WTC11 (cell line): ENCODE results near the gene ADARB2. TPM values are rescaled to one million over a fixed set of nuclear protein-coding genes. Genes with fewer than 3 reads are reported as not detected.

Experiments
- ATAC-seq: fragments of 200-7000 bp; cut with Tn5 transposase; 2 replicates; pipeline ENCODE4 v1.10.0; 2021; ENCODE audit warnings: mild to moderate bottlenecking, moderate library complexity
- CTCF ChIA-PET: fragments of 300-600 bp; sonication (Branson Sonifier 250); formaldehyde crosslinking; loops from one replicate; lab custom pipeline; 2021; ENCODE audit warnings: antibody characterized with exemption; lab: Charles Lee
- POLR2A ChIA-PET: fragments of 350-600 bp; sonication (Branson Sonifier 250); formaldehyde crosslinking; loops from one replicate; lab custom pipeline; 2021; ENCODE audit warnings: antibody characterized with exemption; lab: Charles Lee
- DNase-seq: peaks from one replicate; pipeline ENCODE4 v3.0.0; 2021; ENCODE audit warnings: low spot score
- H3K27ac Mint-ChIP-seq: 2 replicates; pipeline ENCODE4 v1.8.0; 2021; ENCODE audit warnings: mixed read lengths
- H3K27me3 Mint-ChIP-seq: 2 replicates; pipeline ENCODE4 v1.8.0; 2021; ENCODE audit warnings: low read depth, mild to moderate bottlenecking, moderate library complexity, mixed read lengths
- H3K36me3 Mint-ChIP-seq: 2 replicates; pipeline ENCODE4 v1.8.0; 2021; ENCODE audit warnings: mixed read lengths
- H3K4me1 Mint-ChIP-seq: 2 replicates; pipeline ENCODE4 v1.8.0; 2022; ENCODE audit warnings: mixed read lengths
- H3K4me3 Mint-ChIP-seq: 2 replicates; pipeline ENCODE4 v1.8.0; 2021; ENCODE audit warnings: mild to moderate bottlenecking, moderate library complexity, mixed read lengths
- H3K9me3 Mint-ChIP-seq: 2 replicates; pipeline ENCODE4 v1.8.0; 2021; ENCODE audit warnings: mixed read lengths
- CREM ChIP-seq: sonication (generic); formaldehyde crosslinking; IDR thresholded peaks from 2 replicates; pipeline ENCODE4 v1.8.1; 2022; ENCODE audit warnings: mild to moderate bottlenecking, missing genetic modification reagents, moderate library complexity
- ESRRA ChIP-seq: sonication (generic); formaldehyde crosslinking; IDR thresholded peaks from 2 replicates; pipeline ENCODE4 v1.8.1; 2022; ENCODE audit warnings: mild to moderate bottlenecking, missing genetic modification reagents, borderline replicate concordance
- ETV6 ChIP-seq: sonication (generic); formaldehyde crosslinking; IDR thresholded peaks from 2 replicates; pipeline ENCODE4 v1.8.1; 2022; ENCODE audit warnings: mild to moderate bottlenecking, missing genetic modification reagents
- FOXK1 ChIP-seq: sonication (generic); formaldehyde crosslinking; IDR thresholded peaks from 2 replicates; pipeline ENCODE4 v1.8.0; 2022; ENCODE audit warnings: mild to moderate bottlenecking, moderate library complexity, missing genetic modification reagents
- GABPB1 ChIP-seq: sonication (generic); formaldehyde crosslinking; IDR thresholded peaks from 2 replicates; pipeline ENCODE4 v1.8.1; 2023; ENCODE audit warnings: mild to moderate bottlenecking, missing genetic modification reagents
- IRF2 ChIP-seq: sonication (generic); formaldehyde crosslinking; IDR thresholded peaks from 2 replicates; pipeline ENCODE4 v1.8.0; 2022; ENCODE audit warnings: low read depth, missing genetic modification reagents, borderline replicate concordance
- KAT7 ChIP-seq: sonication (generic); formaldehyde crosslinking; IDR thresholded peaks from 2 replicates; pipeline ENCODE4 v1.8.1; 2023; ENCODE audit warnings: missing genetic modification reagents, mild to moderate bottlenecking, borderline replicate concordance
- NFATC4 ChIP-seq: fragments of 250-450 bp; sonication (Bioruptor Pico); IDR thresholded peaks from 2 replicates; pipeline ENCODE4 v1.9.0; 2021; ENCODE audit warnings: mild to moderate bottlenecking
- NFE2L1 ChIP-seq: sonication (generic); formaldehyde crosslinking; IDR thresholded peaks from 2 replicates; pipeline ENCODE4 v1.8.1; 2023; ENCODE audit warnings: missing genetic modification reagents
- NR2C2 ChIP-seq: sonication (generic); formaldehyde crosslinking; IDR thresholded peaks from 2 replicates; pipeline ENCODE4 v1.8.0; 2022; ENCODE audit warnings: mild to moderate bottlenecking, missing genetic modification reagents
- SMAD3 ChIP-seq: sonication (generic); formaldehyde crosslinking; IDR thresholded peaks from 2 replicates; pipeline ENCODE4 v1.8.0; 2022; ENCODE audit warnings: missing genetic modification reagents, mild to moderate bottlenecking, borderline replicate concordance
- ZNF121 ChIP-seq: sonication (generic); formaldehyde crosslinking; IDR thresholded peaks from 2 replicates; pipeline ENCODE4 v1.8.0; 2023; ENCODE audit warnings: missing genetic modification reagents
- ZNF232 ChIP-seq: sonication (generic); formaldehyde crosslinking; IDR thresholded peaks from 2 replicates; pipeline ENCODE4 v1.8.0; 2022; ENCODE audit warnings: mild to moderate bottlenecking, missing genetic modification reagents
- total RNA-seq: library from RNA; stranded (reverse); gene quantifications from 3 replicates; pipeline ENCODE4 v1.2.3, GENCODE V29; 2021
- TF ChIP-seq, protein P1 (sequence below): fragments of 200-600 bp; IDR thresholded peaks from 2 replicates; pipeline ENCODE4 v1.8.0; 2022; ENCODE audit warnings: antibody characterized with exemption
- TF ChIP-seq, protein P2 (sequence below): sonication (generic); formaldehyde crosslinking; IDR thresholded peaks from 2 replicates; pipeline ENCODE4 v1.8.0; 2022; ENCODE audit warnings: mild to moderate bottlenecking, missing genetic modification reagents
- TF ChIP-seq, protein P3 (sequence below): sonication (generic); formaldehyde crosslinking; IDR thresholded peaks from 2 replicates; pipeline ENCODE4 v1.8.1; 2023; ENCODE audit warnings: mild to moderate bottlenecking, missing genetic modification reagents, moderate library complexity
- TF ChIP-seq, protein P4 (sequence below): sonication (generic); formaldehyde crosslinking; IDR thresholded peaks from 2 replicates; pipeline ENCODE4 v1.8.1; 2022; ENCODE audit warnings: missing genetic modification reagents, borderline replicate concordance
- TF ChIP-seq, protein P5 (sequence below): sonication (generic); formaldehyde crosslinking; IDR thresholded peaks from 2 replicates; pipeline ENCODE4 v1.8.0; 2023; ENCODE audit warnings: missing genetic modification reagents
- TF ChIP-seq, protein P6 (sequence below): sonication (generic); formaldehyde crosslinking; IDR thresholded peaks from 2 replicates; pipeline ENCODE4 v1.8.1; 2023; ENCODE audit warnings: mild to moderate bottlenecking, missing genetic modification reagents
- TF ChIP-seq, protein P7 (sequence below): fragments of 250-450 bp; sonication (Bioruptor Pico); IDR thresholded peaks from 2 replicates; pipeline ENCODE4 v2.1.2; 2022; ENCODE audit warnings: mild to moderate bottlenecking, moderate library complexity

Gene ADARB2
- total RNA-seq, 1 experiment from 2014 or later = 3.7 TPM

DNA sequence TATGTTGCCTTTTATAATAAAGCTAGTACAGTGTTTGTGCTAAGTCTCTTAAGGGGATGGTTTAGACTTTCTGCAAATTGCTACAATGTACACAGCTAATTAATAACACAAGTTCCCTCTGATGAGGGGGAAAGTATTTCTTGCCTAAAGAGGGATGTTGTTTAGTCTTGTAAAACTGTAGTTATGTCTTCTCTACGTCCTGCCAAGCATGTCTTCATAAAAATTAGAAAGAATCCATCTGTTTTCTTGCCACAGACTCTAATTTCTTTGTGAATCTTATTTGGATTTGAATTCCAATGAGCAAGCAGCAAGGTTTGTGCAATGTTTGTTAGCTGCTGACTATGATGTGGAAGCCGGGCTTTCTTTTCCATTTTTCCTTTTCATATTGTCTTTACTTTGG lies 28.2 kb downstream of the ADARB2 start:
- no peak for ATAC-seq
- Mint-ChIP-seq H3K4me1 (peaks cover 12% of the 10 kb centered on the region), H3K9me3 (peaks cover 35% of the 10 kb centered on the region), H3K27ac (no peak overlapping the region), H3K27me3 (0 out of 2 replicates have a peak, but pooled peaks cover 3% of the 10 kb centered on the region), H3K36me3 (peaks cover 35% of the 10 kb centered on the region), H3K4me3 (no peak overlapping the region)
- no peak for TF ChIP-seq ESRRA (CRISPR knock-in tag)
- TF ChIP-seq SMAD3 = no peak
- TF ChIP-seq FOXK1 (CRISPR knock-in tag) = no peak
- TF ChIP-seq, protein P1, sequence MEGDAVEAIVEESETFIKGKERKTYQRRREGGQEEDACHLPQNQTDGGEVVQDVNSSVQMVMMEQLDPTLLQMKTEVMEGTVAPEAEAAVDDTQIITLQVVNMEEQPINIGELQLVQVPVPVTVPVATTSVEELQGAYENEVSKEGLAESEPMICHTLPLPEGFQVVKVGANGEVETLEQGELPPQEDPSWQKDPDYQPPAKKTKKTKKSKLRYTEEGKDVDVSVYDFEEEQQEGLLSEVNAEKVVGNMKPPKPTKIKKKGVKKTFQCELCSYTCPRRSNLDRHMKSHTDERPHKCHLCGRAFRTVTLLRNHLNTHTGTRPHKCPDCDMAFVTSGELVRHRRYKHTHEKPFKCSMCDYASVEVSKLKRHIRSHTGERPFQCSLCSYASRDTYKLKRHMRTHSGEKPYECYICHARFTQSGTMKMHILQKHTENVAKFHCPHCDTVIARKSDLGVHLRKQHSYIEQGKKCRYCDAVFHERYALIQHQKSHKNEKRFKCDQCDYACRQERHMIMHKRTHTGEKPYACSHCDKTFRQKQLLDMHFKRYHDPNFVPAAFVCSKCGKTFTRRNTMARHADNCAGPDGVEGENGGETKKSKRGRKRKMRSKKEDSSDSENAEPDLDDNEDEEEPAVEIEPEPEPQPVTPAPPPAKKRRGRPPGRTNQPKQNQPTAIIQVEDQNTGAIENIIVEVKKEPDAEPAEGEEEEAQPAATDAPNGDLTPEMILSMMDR = no peak
- TF ChIP-seq NR2C2 (CRISPR knock-in tag) = no peak
- no peak for TF ChIP-seq ZNF232 (CRISPR knock-in tag)
- TF ChIP-seq, protein P2, sequence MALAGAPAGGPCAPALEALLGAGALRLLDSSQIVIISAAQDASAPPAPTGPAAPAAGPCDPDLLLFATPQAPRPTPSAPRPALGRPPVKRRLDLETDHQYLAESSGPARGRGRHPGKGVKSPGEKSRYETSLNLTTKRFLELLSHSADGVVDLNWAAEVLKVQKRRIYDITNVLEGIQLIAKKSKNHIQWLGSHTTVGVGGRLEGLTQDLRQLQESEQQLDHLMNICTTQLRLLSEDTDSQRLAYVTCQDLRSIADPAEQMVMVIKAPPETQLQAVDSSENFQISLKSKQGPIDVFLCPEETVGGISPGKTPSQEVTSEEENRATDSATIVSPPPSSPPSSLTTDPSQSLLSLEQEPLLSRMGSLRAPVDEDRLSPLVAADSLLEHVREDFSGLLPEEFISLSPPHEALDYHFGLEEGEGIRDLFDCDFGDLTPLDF (CRISPR knock-in tag) = no peak
- TF ChIP-seq CREM = no peak
- TF ChIP-seq, protein P3, sequence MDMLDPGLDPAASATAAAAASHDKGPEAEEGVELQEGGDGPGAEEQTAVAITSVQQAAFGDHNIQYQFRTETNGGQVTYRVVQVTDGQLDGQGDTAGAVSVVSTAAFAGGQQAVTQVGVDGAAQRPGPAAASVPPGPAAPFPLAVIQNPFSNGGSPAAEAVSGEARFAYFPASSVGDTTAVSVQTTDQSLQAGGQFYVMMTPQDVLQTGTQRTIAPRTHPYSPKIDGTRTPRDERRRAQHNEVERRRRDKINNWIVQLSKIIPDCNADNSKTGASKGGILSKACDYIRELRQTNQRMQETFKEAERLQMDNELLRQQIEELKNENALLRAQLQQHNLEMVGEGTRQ (CRISPR knock-in tag) = no peak
- TF ChIP-seq, protein P4, sequence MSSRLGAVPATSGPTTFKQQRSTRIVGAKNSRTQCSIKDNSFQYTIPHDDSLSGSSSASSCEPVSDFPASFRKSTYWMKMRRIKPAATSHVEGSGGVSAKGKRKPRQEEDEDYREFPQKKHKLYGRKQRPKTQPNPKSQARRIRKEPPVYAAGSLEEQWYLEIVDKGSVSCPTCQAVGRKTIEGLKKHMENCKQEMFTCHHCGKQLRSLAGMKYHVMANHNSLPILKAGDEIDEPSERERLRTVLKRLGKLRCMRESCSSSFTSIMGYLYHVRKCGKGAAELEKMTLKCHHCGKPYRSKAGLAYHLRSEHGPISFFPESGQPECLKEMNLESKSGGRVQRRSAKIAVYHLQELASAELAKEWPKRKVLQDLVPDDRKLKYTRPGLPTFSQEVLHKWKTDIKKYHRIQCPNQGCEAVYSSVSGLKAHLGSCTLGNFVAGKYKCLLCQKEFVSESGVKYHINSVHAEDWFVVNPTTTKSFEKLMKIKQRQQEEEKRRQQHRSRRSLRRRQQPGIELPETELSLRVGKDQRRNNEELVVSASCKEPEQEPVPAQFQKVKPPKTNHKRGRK (CRISPR knock-in tag) = no peak
- TF ChIP-seq, protein P5, sequence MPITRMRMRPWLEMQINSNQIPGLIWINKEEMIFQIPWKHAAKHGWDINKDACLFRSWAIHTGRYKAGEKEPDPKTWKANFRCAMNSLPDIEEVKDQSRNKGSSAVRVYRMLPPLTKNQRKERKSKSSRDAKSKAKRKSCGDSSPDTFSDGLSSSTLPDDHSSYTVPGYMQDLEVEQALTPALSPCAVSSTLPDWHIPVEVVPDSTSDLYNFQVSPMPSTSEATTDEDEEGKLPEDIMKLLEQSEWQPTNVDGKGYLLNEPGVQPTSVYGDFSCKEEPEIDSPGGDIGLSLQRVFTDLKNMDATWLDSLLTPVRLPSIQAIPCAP (CRISPR knock-in tag) = no peak
- TF ChIP-seq NFE2L1 (CRISPR knock-in tag) = no peak
- TF ChIP-seq IRF2 (CRISPR knock-in tag) = no peak
- no peak for TF ChIP-seq KAT7 (CRISPR knock-in tag)
- TF ChIP-seq ZNF121 = no peak
- TF ChIP-seq, protein P6, sequence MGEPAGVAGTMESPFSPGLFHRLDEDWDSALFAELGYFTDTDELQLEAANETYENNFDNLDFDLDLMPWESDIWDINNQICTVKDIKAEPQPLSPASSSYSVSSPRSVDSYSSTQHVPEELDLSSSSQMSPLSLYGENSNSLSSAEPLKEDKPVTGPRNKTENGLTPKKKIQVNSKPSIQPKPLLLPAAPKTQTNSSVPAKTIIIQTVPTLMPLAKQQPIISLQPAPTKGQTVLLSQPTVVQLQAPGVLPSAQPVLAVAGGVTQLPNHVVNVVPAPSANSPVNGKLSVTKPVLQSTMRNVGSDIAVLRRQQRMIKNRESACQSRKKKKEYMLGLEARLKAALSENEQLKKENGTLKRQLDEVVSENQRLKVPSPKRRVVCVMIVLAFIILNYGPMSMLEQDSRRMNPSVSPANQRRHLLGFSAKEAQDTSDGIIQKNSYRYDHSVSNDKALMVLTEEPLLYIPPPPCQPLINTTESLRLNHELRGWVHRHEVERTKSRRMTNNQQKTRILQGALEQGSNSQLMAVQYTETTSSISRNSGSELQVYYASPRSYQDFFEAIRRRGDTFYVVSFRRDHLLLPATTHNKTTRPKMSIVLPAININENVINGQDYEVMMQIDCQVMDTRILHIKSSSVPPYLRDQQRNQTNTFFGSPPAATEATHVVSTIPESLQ = no peak
- TF ChIP-seq, protein P7, sequence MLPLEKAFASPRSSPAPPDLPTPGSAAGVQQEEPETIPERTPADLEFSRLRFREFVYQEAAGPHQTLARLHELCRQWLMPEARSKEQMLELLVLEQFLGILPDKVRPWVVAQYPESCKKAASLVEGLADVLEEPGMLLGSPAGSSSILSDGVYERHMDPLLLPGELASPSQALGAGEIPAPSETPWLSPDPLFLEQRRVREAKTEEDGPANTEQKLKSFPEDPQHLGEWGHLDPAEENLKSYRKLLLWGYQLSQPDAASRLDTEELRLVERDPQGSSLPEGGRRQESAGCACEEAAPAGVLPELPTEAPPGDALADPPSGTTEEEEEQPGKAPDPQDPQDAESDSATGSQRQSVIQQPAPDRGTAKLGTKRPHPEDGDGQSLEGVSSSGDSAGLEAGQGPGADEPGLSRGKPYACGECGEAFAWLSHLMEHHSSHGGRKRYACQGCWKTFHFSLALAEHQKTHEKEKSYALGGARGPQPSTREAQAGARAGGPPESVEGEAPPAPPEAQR (CRISPR knock-in tag) = no peak
- no peak for TF ChIP-seq NFATC4 (CRISPR knock-in tag)
- no peak for TF ChIP-seq GABPB1
- no peak for TF ChIP-seq ETV6 (CRISPR knock-in tag)
- CTCF ChIA-PET = no interaction called here
- DNase-seq = no peak
- POLR2A ChIA-PET = no interaction called here
